ENCODE results near the gene MAP3K13. TPM values are rescaled to one million over a fixed set of nuclear protein-coding genes. Genes with fewer than 3 reads are reported as not detected.
"Not testable (repeated sequence)": the region's sequence is repeated elsewhere in the genome, so short reads cannot be mapped to it uniquely, and the experiment has no call there.

Gene MAP3K13
- total RNA-seq, 1 experiment from 2014 or later, result 4.4 TPM

DNA sequence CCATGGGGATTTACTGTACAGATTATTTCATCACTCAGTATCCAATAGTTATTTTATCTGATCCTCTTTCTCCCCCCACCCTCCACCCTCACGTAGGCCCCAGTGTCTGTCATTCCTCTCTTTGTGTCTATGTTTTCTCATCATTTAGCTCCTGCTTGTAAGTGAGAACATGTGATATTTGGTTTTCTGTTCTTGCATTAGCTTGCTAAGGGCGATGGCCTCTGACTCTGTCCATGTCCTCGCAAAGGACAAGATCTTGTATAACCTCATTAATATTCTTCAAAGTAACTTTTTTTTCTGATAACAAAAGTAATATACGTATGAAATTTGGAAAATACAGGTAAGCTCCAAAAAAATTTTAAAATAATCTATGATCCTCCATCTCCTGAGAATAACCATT, 67.4 kb downstream of the MAP3K13 start:
- in situ Hi-C loops (cut with HindIII; ENCODE audit: low sequenced_read_pairs), result no loop called here
- DNase-seq (ENCODE audit: low spot score), result no peak

DNA sequence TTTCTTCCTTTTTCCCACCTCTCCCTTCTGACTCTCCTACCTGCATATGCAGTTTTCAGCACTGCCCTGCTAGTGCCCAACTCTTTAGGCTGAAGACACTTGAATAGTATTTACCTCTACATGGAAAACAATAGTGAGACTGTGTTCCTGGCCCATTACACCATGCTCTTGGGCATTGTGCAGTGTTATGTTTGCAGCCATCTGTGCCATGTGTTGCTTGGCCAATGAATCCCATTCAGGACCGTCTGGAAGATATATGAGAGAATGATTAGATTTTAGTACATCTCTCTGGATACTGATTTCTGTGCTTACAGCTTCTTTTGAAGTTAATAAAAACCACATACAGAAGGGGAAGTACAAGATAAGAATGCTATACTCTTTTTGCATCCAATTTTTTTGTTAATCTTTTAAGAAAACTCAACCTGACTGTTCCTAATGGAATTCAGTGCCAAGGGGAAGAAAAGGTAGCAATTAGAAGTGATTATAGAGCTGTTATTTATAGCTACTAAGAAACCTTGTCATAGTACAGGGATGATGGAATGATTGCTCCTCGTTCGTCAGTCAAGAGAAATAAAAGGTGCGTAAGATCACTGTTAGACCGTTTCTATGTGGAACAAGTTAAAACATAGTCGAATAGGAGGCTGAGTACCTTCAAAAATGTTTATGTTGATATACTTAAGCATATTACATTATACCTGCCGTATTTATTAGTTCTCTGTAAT, 77.0 kb downstream of the MAP3K13 start:
- peak; percentile 54 for DNase-seq (ENCODE audit: low spot score)
- in situ Hi-C loops (cut with HindIII; ENCODE audit: low sequenced_read_pairs), result no loop called here

DNA sequence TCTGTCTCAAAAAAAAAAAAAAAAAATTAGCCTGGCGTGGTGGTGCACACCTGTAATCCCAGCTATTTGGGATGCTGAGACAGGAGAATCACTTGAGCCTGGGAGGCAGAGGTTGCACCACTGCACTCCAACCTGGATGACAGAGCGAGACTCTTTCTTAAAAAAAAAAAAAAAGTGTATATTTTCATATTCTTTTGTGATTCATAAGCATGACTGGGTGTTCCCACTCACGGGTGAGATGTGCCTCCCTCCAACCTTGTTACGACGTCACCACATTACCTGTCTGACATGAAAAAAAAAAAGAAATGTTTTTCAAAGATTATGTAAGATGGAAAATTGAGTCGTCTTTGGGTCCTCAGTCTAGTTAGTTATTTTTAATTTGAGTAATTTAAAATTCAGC, 79.1 kb downstream of the MAP3K13 start:
- in situ Hi-C loops (cut with HindIII; ENCODE audit: low sequenced_read_pairs), result no loop called here
- no peak for DNase-seq (ENCODE audit: low spot score)

DNA sequence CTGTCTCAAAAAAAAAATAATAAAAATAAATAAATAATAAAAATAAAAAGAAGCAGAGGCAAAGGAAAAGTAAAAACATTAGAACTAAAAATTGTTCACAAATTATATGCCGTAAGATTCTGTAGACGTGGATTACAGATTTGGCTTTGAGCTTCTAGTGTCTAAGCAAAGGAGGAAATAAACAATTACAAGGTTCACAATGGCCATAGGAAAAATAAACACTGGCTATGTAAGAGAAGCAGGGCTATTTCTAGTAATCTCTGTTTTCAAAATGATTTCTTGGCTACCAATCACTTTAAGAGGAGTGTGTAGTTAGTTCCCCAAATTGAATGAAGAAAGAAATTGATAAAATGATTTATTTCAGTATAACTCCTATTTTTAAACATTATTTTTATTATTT, 81.4 kb downstream of the MAP3K13 start:
- in situ Hi-C loops (cut with HindIII; ENCODE audit: low sequenced_read_pairs), result no loop called here
- no peak for DNase-seq (ENCODE audit: low spot score)

DNA sequence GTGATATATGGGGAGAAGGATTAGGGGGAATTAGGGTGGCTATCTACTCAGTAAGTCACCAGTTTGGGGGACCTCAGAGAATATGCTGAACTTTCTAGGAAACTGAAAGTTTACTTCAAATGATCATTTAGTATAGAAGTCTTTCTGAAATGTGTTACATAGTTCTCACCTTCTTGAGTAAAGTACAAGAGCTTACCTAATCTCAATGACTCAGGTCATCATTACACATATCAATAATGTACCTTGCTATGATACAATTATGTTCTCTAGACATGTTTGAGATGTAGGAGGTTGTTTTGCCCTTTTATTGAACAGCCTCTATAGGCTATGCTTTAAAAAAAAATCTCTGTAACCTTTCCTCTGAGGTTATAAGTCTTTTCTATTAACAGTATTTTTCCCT, 85.2 kb downstream of the MAP3K13 start:
- DNase-seq (ENCODE audit: low spot score), result no peak
- in situ Hi-C loops (cut with HindIII; ENCODE audit: low sequenced_read_pairs), result no loop called here

DNA sequence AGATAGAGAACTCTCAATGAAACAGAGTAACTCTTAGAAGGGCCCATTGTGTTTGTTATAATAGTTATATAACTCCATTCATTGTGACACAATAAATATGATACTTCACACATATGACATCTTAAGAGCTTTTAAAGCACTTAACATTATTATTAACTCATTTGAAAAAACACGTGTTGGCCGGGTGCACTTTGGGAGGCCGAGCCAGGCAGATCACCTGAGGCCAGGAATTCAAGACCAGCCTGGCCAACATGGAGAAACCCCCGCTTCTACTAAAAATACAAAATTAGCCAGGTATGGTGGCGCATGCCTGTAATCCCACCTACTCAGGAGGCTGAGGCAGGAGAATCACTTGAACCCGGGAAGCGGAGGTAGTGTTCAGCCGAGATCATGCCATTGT, 88.5 kb downstream of the MAP3K13 start:
- in situ Hi-C loops (cut with HindIII; ENCODE audit: low sequenced_read_pairs), result not testable (repeated sequence)

DNA sequence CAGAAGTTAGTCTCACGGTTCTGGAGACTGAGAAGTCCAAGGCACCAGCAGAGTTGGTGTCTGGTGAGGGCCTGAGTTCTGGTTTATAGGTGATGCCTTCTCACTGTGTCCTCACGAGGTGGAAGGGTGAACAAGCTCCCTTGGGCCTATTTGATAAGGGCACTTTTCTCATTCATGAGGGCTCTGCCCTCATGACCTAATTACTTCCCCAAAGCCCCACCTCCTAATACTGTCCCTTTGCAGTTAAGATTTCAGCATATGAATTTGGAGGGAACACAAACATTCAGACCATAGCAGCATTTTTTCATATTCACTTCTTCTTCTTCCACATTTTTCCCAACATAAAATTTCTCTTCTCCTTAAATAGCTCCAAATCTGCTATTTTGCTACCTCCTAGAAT, 94.4 kb downstream of the MAP3K13 start:
- in situ Hi-C loops (cut with HindIII; ENCODE audit: low sequenced_read_pairs), result no loop called here

More for the DNA sequence above, 88.5 kb downstream of the MAP3K13 start:
- DNase-seq (ENCODE audit: low spot score), result not testable (repeated sequence)

DNA sequence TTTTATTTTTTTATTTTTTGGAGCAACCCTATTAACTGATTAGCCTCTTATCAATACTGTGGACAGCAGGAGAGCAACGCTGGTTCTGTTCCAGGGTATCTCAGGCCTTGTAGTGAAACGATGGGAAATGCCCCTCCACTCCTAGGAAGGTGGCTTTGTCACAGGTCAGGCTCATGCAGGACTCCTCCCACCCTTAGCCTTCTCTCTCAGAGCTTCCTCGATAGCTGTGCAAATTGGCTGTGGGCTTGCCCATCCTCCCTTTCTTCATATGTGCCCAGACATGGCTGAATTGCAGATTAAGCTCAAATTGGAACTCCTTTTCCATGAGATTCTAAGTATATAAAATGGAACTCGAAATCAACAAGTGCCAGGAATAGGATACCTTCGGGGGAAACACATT, 97.4 kb downstream of the MAP3K13 start:
- in situ Hi-C loops (cut with HindIII; ENCODE audit: low sequenced_read_pairs), result no loop called here
- no peak for DNase-seq (ENCODE audit: low spot score)

More for the DNA sequence above, 94.4 kb downstream of the MAP3K13 start:
- DNase-seq (ENCODE audit: low spot score), result no peak

DNA sequence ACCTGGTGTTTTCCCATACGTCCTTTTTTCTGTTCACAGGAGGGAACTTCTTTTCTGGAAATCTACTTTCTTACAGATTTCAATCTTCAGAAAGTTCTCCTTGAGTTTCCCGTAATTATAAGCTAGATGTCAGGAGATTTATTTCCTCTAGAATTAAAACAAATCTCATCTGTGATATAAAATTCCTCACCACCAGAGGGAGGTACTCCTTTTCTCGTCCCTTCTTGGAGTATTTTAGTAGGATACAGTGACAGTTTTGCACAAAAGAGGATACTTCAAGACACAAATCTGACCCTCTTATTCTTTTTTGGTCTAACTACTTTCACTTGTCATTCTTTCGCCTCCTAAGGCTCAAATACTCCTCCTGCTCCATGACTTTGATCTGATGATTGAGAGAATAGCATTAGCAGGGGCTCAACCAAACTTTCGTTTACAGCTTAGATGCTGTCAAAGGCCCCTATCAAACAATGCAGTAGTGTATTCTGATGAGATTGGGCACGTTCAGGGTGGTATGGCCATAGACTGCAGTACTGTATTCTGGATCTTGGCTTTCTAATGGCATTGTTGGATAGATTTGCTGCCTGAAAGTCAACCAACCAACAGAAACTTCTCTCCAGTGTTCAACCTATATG, 97.9 kb downstream of the MAP3K13 start:
- DNase-seq (ENCODE audit: low spot score), result no peak
- in situ Hi-C loops (cut with HindIII; ENCODE audit: low sequenced_read_pairs), result no loop called here

DNA sequence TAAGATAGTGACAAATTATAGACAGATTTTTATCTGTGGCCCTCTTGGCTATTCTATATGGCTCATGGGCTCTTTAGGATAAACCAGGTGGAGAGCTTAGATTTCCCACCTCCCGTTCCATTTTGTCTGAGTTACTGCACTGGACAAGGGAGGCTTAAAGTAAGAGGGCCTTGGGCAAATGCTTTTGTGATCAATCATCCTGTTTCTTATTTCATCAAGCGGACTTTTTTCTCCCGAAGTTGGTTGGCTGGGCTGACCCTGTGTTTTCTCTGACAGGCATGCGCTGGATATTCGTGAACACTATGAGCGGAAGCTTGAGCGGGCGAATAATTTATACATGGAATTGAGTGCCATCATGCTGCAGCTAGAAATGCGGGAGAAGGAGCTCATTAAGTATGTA, 102.5 kb downstream of the MAP3K13 start:
- in situ Hi-C loops (cut with HindIII; ENCODE audit: low sequenced_read_pairs), result no loop called here
- DNase-seq (ENCODE audit: low spot score), result no peak

DNA sequence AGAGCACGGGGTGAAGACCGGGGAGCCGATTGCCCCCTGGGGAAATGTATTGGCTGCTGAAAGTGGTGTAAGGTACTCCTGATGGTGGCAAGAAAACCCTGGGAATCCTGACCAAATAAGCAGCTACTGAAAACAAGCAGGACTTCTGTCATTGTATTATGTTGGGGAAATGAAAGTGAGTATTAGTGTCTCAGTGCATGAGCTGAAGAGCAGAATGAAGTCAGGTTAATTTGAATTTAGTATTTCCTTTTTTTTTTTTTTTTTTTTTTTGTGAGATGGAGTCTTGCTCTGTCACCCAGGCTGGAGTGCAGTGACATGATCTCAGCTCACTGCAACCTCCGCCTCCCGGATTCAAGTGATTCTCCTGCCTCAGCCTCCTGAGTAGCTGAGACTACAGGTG, 103.2 kb downstream of the MAP3K13 start:
- in situ Hi-C loops (cut with HindIII; ENCODE audit: low sequenced_read_pairs), result not testable (repeated sequence)

DNA sequence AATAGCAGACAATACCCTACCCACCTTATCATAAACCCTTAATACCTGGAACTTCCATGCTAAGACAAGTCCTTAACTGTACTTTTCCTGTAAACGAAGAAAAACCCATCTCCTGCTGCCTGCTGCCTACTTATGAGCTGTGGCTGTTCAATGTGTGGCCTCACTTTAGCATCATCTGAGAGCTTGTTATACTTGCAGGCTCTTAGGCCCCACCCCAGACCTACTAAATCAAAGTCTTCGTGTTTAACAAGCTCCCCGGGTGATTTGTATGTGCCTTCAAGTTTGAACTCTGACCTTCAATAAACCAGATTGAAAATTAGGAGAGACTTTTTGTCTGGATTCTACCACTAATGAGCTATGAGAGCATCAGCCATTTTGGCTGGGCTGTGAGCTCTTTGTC, 106.6 kb downstream of the MAP3K13 start:
- in situ Hi-C loops (cut with HindIII; ENCODE audit: low sequenced_read_pairs), result no loop called here
- DNase-seq (ENCODE audit: low spot score), result no peak

More for the DNA sequence above, 103.2 kb downstream of the MAP3K13 start:
- not testable (repeated sequence) for DNase-seq (ENCODE audit: low spot score)

DNA sequence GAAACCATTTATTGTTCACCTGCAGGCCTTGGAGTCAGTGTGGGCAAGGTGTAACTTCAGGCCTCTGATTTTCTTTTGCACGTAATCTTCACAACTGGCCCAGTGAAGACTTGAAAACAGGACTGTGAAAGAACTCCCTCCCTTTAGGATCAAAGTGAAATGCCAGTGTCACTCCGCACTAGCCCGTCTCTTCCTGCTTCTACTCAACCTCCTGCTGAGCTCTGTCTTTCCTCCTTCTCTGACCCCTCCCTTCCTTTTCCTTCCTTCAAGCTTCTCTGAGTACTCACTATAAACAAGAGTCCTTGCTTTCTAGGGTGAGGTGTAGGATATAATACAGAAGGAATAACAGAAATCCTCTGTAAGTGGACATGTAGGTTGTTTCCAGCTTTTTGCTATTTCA, 107.4 kb downstream of the MAP3K13 start:
- in situ Hi-C loops (cut with HindIII; ENCODE audit: low sequenced_read_pairs), result no loop called here

DNA sequence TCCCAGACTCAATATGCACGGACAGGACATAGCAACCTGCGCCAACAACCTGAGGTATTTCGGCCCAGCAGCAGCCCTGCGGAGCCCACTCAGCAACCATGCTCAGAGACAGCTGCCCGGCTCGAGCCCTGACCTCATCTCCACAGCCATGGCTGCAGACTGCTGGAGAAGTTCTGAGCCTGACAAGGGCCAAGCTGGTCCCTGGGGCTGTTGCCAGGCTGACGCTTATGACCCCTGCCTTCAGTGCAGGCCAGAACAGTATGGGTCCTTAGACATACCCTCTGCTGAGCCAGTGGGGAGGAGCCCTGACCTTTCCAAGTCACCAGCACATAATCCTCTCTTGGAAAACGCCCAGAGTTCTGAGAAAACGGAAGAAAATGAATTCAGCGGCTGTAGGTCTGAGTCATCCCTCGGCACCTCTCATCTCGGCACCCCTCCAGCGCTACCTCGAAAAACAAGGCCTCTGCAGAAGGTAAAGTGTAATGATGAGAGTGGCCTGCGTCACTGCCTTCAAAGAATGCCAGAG, 110.4 kb downstream of the MAP3K13 start:
- in situ Hi-C loops (cut with HindIII; ENCODE audit: low sequenced_read_pairs), result no loop called here
- peak; percentile 58 for DNase-seq (ENCODE audit: low spot score)

More for the DNA sequence above, 107.4 kb downstream of the MAP3K13 start:
- DNase-seq (ENCODE audit: low spot score), result no peak

DNA sequence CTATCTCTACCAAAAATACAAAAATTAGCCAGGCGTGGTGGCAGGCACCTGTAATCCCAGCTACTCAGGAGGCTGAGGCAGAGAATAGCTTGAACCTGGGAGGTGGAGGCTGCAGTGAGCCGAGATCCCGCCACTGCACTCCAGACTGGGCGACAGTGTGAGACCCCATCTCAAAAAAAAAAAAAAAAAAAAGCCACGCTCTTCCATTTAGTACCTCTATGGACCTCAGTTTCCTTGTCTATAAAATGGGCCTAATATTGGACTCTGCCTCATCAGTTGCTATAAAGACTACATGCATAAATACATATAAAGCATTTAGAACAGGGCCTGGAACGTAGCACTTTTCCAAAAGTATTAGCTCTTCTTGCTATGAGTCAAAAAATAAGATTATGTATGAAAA, 112.0 kb downstream of the MAP3K13 start:
- in situ Hi-C loops (cut with HindIII; ENCODE audit: low sequenced_read_pairs); DNase-seq (ENCODE audit: low spot score): not testable (repeated sequence)

DNA sequence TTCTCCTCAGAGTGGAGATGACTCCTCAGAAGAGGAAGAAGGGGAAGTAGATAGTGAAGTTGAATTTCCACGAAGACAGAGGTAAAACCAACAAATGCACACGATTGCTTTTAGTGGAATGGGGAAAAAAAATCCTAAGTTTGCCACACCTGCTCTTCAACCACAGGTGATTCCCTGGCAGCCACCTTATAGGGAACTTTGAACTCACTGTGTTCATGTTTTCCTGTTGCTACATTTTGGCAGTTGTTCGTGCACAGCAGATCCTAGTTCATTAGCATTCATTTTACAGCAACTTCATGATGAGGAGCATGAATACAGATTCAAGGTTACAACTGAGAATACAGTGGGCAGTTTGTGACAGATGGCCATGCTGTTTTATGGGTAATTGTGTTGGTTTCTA, 114.4 kb downstream of the MAP3K13 start:
- no peak for DNase-seq (ENCODE audit: low spot score)
- in situ Hi-C loops (cut with HindIII; ENCODE audit: low sequenced_read_pairs), result no loop called here

DNA sequence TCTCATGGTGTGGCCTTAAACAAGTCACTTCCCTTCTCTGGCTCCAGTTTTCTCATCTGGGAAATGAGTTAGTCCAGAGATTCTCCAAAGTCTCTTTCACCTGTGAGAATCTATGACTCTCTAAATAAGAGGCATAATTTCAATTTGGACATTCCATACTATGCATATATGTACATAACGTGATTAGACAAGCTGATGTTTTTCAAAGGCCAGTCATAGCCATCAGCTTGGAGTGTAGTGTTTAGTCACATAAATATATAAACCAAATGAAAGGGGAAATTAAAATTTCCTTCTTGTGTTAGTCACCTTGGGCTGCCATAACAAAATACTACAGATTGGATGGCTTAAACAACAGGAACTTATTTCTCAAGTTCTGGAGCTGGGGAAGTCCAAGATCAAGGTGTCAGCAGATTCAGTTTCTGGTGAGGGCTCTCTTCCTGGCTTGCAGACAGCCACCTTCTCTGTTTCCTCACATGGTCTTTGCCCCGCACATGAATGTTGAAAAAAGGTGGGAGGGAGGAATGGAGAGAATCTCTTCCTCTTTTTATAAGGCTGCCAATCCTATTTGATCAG, 116.5 kb downstream of the MAP3K13 start:
- in situ Hi-C loops (cut with HindIII; ENCODE audit: low sequenced_read_pairs), result no loop called here

DNA sequence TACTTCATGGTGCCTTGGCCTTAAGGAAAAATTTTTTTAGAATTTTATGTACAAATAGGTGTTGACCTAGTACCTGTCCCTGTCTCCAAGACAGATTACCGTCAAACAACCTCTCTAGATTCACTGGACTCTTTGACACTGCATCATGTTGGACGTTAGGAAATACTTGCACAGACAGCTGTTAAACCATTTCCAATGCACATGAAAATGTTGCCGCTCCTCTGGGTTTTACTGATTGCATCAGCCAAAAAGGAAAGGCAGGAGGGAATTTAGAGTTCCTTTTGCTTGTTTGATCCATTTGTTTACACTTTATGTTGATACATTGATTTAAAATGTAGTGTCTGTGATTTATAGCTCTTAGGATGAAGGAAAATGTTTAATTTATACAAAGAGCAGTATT, 121.4 kb downstream of the MAP3K13 start:
- no peak for DNase-seq (ENCODE audit: low spot score)
- in situ Hi-C loops (cut with HindIII; ENCODE audit: low sequenced_read_pairs), result no loop called here

More for the DNA sequence above, 116.5 kb downstream of the MAP3K13 start:
- no peak for DNase-seq (ENCODE audit: low spot score)

DNA sequence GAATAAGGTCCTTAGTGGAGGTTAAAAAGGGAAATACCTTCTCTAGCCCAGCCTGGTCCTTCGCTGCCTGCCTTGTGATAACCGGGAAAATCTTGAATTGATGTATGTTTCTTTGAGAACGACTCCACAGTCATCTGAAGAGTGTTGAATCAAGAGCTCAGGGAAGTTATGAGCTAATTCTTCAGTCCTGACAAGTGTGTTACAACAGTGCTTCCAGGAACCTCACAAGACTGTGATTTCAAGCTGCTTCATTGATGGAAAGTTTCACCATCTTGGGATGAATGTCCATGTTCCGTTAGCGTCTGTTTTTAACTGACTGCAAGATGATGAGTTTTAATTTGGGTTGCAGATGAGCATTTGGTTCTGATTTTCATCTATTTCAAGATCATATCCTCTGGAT, 123.5 kb downstream of the MAP3K13 start:
- in situ Hi-C loops (cut with HindIII; ENCODE audit: low sequenced_read_pairs), result no loop called here

DNA sequence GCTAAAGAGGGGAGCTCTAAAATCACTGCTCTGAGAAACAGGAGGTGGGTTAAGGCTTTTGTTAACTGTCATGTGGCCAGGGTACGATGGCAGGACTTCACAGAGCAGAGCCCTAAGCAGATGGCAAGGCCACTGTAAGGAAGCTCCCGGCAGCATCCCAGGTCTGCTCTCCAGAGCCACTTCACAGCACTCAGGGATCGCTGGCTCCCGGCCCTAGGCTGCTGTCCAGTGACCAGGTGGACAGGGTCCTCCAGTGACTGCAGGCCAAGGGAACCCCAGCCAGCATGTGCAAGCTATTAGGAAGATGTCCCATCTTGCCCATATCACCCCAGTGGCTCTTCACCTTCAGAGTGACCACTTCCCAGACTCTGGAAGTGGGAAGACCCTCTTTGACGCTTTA, 125.5 kb downstream of the MAP3K13 start:
- in situ Hi-C loops (cut with HindIII; ENCODE audit: low sequenced_read_pairs), result no loop called here

More for the DNA sequence above, 123.5 kb downstream of the MAP3K13 start:
- DNase-seq (ENCODE audit: low spot score), result no peak

More for the DNA sequence above, 125.5 kb downstream of the MAP3K13 start:
- peak; percentile 90 for DNase-seq (ENCODE audit: low spot score)

All from G401 (cell line).